ENCODE results near the gene CRYBG2. TPM values are rescaled to one million over a fixed set of nuclear protein-coding genes. Genes with fewer than 3 reads are reported as not detected.

The CRYBG2 gene
- total and polyA plus RNA-seq, 2 of the 13 experiments (the other 11 are each of a cell fraction or from before 2014, with no cell fraction given) = 1.3 to 2.9 TPM

GRCh38 chr1:26358411-26359384 lies 4.8 kb upstream of the CRYBG2 start (continued):
- TF ChIP-seq HMGXB3 (CRISPR knock-in tag; IDR thresholded peaks at IDR 0.05; ENCODE audit: borderline replicate concordance) (no peak), MEF2D (CRISPR knock-in tag; IDR thresholded peaks at IDR 0.05) (no peak), KDM1A (CRISPR knock-in tag; IDR thresholded peaks at IDR 0.05) (no peak), LCORL (IDR thresholded peaks at IDR 0.05) (0 out of 2 replicates have a peak, but pooled peaks have one; percentile 11), LCORL (CRISPR knock-in tag; IDR thresholded peaks at IDR 0.05) (peak; percentile 58), CBFB (CRISPR knock-in tag; IDR thresholded peaks at IDR 0.05) (no peak), SNRNP70 (IDR thresholded peaks at IDR 0.05; ENCODE audit: low read depth, low read length) (no peak), ZSCAN21 (CRISPR knock-in tag; IDR thresholded peaks at IDR 0.05; ENCODE audit: borderline replicate concordance) (no peak), USF2 (IDR thresholded peaks at IDR 0.05; ENCODE audit: low read depth, low read length) (no peak), USF2 (CRISPR knock-in tag; IDR thresholded peaks at IDR 0.05; ENCODE audit: borderline replicate concordance) (no peak), TEAD2 (CRISPR knock-in tag; IDR thresholded peaks at IDR 0.05) (no peak), ZNF740 (CRISPR knock-in tag; IDR thresholded peaks at IDR 0.05) (no peak), ZNF749 (CRISPR knock-in tag; IDR thresholded peaks at IDR 0.05; ENCODE audit: borderline replicate concordance) (no peak), SP140L (CRISPR knock-in tag; IDR thresholded peaks at IDR 0.05; ENCODE audit: borderline replicate concordance) (no peak), TOPORS (CRISPR knock-in tag; IDR thresholded peaks at IDR 0.05) (no peak), EEA1 (CRISPR knock-in tag; IDR thresholded peaks at IDR 0.05; ENCODE audit: borderline replicate concordance) (no peak), REST (IDR thresholded peaks at IDR 0.05; ENCODE audit: borderline replicate concordance in 1 of 2, low read depth in 1 of 2, low read length in 2 of 2) (no peak), ELF1 (CRISPR knock-in tag; IDR thresholded peaks at IDR 0.05) (no peak), ZNF547 (CRISPR knock-in tag; IDR thresholded peaks at IDR 0.05) (no peak)
